ENCODE measurements around the gene TCF20. TPM values are rescaled to one million over a fixed set of nuclear protein-coding genes. Genes with fewer than 3 reads are reported as not detected.

Gene TCF20
- total RNA-seq, 4 donors from 2014 or later: 20.8 to 34.8 (median 23.3) TPM

- ATAC-seq (ENCODE audit: low FRiP score) (no peak), DNase-seq (ENCODE audit: low spot score) (no peak)
- no peak for TF ChIP-seq CTCF (IDR thresholded peaks at IDR 0.05)
Observed at GRCh38 chr22:42307806-42308563, 37.5 kb upstream of the TCF20 start.

GRCh38 chr22:42306010-42306409 is 35.6 kb upstream of the TCF20 start:
- no peak for TF ChIP-seq CTCF (IDR thresholded peaks at IDR 0.05)
- no peak for ATAC-seq (ENCODE audit: low FRiP score)
- no peak for DNase-seq (ENCODE audit: low spot score)

GRCh38 chr22:42304324-42304790 is 33.9 kb upstream of the TCF20 start:
- DNase-seq (ENCODE audit: low spot score) (no peak), ATAC-seq (ENCODE audit: low FRiP score) (no peak)
- TF ChIP-seq CTCF (IDR thresholded peaks at IDR 0.05): no peak

GRCh38 chr22:42303396-42304323 is 33.2 kb upstream of the TCF20 start:
- DNase-seq (ENCODE audit: low spot score) (no peak), ATAC-seq (ENCODE audit: low FRiP score) (no peak)
- no peak for TF ChIP-seq CTCF (IDR thresholded peaks at IDR 0.05)

- ATAC-seq (ENCODE audit: low FRiP score): no peak
- TF ChIP-seq CTCF (IDR thresholded peaks at IDR 0.05): no peak
- DNase-seq (ENCODE audit: low spot score): no peak
Observed at GRCh38 chr22:42301742-42302102, 31.3 kb upstream of the TCF20 start.

- ATAC-seq (ENCODE audit: low FRiP score) (no peak), DNase-seq (ENCODE audit: low spot score) (no peak)
- no peak for TF ChIP-seq CTCF (IDR thresholded peaks at IDR 0.05)
Observed at GRCh38 chr22:42301077-42301741, 30.8 kb upstream of the TCF20 start.

All from omental fat pad (tissue), 4 donors.